Caco-2 (cell line): Measurements from ENCODE around the gene SHC3. TPM values are rescaled to one million over a fixed set of nuclear protein-coding genes. Genes with fewer than 3 reads are reported as not detected.

ENCODE experiments used
- BruUV-seq: library from RNA; stranded (reverse); fragments of 400-500 nt; replicated peaks from 2 replicates; lab custom pipeline; 2021; lab: Mats Ljungman, UMichigan
- CTCF ChIA-PET: fragments of 300-600 bp; sonication (Branson Sonifier 250); formaldehyde crosslinking; loops from one replicate; lab custom pipeline; 2022; ENCODE audit warnings: antibody characterized with exemption; lab: Charles Lee
- POLR2A ChIA-PET: fragments of 300-600 bp; sonication (Branson Sonifier 250); formaldehyde crosslinking; loops from one replicate; lab custom pipeline; 2022; ENCODE audit warnings: antibody characterized with exemption; lab: Charles Lee
- DNase-seq, 2 experiments: peaks; one replicate each; pipeline versions ENCODE4 v3.0.0 to v3.0.0-alpha.2; 2020 to 2022
- H3K27me3 ChIP-seq: replicated peaks from 2 replicates; pipeline ENCODE4 v1.6.0; 2011; ENCODE audit warnings: low read length; ENCODE audit not compliant: control insufficient read depth, insufficient read depth
- H3K36me3 ChIP-seq: 2 replicates; pipeline ENCODE4 v1.5.1; 2011; ENCODE audit warnings: low read length; ENCODE audit not compliant: control insufficient read depth, insufficient read depth
- H3K4me1 ChIP-seq: fragments of 250-450 bp; sonication (Bioruptor Pico); 2 replicates; pipeline ENCODE4 v1.5.1; 2020; ENCODE audit warnings: mild to moderate bottlenecking
- H3K4me3 ChIP-seq: 2 replicates; pipeline ENCODE4 v1.5.1; 2011; ENCODE audit warnings: low read depth, mild to moderate bottlenecking, control low read depth, low read length
- H3K9me3 ChIP-seq: fragments of 250-450 bp; sonication (Bioruptor Pico); 2 replicates; pipeline ENCODE4 v1.5.1; 2020; ENCODE audit warnings: mild to moderate bottlenecking, moderate library complexity
- H3K27ac Mint-ChIP-seq: one replicate; pipeline ENCODE4 v1.8.0; 2022; ENCODE audit warnings: mixed read lengths; ENCODE audit not compliant: unreplicated experiment
- H3K27me3 Mint-ChIP-seq: one replicate; pipeline ENCODE4 v1.8.0; 2022; ENCODE audit warnings: mixed read lengths; ENCODE audit not compliant: insufficient read depth, unreplicated experiment
- H3K36me3 Mint-ChIP-seq: one replicate; pipeline ENCODE4 v1.8.0; 2022; ENCODE audit warnings: mild to moderate bottlenecking, mixed read lengths; ENCODE audit not compliant: insufficient read depth, unreplicated experiment
- H3K4me1 Mint-ChIP-seq: one replicate; pipeline ENCODE4 v1.8.0; 2022; ENCODE audit warnings: low read depth, mixed read lengths; ENCODE audit not compliant: unreplicated experiment
- H3K4me3 Mint-ChIP-seq: one replicate; pipeline ENCODE4 v1.8.0; 2022; ENCODE audit warnings: mild to moderate bottlenecking, moderate library complexity, mixed read lengths; ENCODE audit not compliant: unreplicated experiment
- H3K9me3 Mint-ChIP-seq: one replicate; pipeline ENCODE4 v1.8.0; 2022; ENCODE audit warnings: mixed read lengths; ENCODE audit not compliant: unreplicated experiment
- CTCF ChIP-seq, 2 experiments: fragments of 200-600 bp in 1 of 2; IDR thresholded peaks; 1 replicate in 1 of 2; 2 replicates in 1 of 2; pipeline versions ENCODE4 v1.5.1 to v1.8.0; 2011 to 2022; ENCODE audit warnings: antibody characterized with exemption in 1 of 2, control low read depth in 1 of 2, inconsistent platforms in 1 of 2, low read depth in 1 of 2, low read length in 1 of 2, mild to moderate bottlenecking in 1 of 2, moderate library complexity in 1 of 2; ENCODE audit not compliant: insufficient read depth in 1 of 2, severe bottlenecking in 1 of 2, unreplicated experiment in 1 of 2
- intact Hi-C: fragments of 100-400 bp; cut with micrococcal nuclease; formaldehyde crosslinking; loops from one replicate; pipeline ENCODE4 v1.10.0; 2022; ENCODE audit not compliant: unreplicated experiment
- total RNA-seq: library from RNA; stranded (reverse); gene quantifications from 2 replicates; pipeline ENCODE4 v1.2.3, GENCODE V29; 2022

Gene SHC3
- total RNA-seq, 1 experiment from 2014 or later, result 0.20 TPM

- Histone ChIP-seq H3K27me3 (no peaks in the 10 kb centered on the region), H3K9me3 (no peaks in the 10 kb centered on the region), H3K36me3 (no peaks in the 10 kb centered on the region), H3K4me1 (no peaks in the 10 kb centered on the region), H3K4me3 (no peak overlapping the region)
- intact Hi-C loops, result no loop called here
- Mint-ChIP-seq H3K4me1 (no peaks in the 10 kb centered on the region), H3K4me3 (no peak overlapping the region), H3K36me3 (no peaks in the 10 kb centered on the region), H3K27me3 (no peaks in the 10 kb centered on the region), H3K9me3 (no peaks in the 10 kb centered on the region), H3K27ac (no peak overlapping the region)
- BruUV-seq, result no TSS peak
- no peak for TF ChIP-seq CTCF (IDR thresholded peaks at IDR 0.05; ENCODE audit: insufficient read depth in 1 of 2, low read depth in 1 of 2, low read length in 1 of 2, severe bottlenecking in 1 of 2, unreplicated experiment in 1 of 2)
- POLR2A ChIA-PET, result no interaction called here
- CTCF ChIA-PET, result no interaction called here
- no peak for DNase-seq
Measured at GRCh38 chr9:89173072-89173471, 5.5 kb downstream of the SHC3 start.

GRCh38 chr9:89172398-89172797 lies 6.2 kb downstream of the SHC3 start:
- TF ChIP-seq CTCF (IDR thresholded peaks at IDR 0.05; ENCODE audit: insufficient read depth in 1 of 2, low read depth in 1 of 2, low read length in 1 of 2, severe bottlenecking in 1 of 2, unreplicated experiment in 1 of 2), result no peak
- ChIA-PET POLR2A (no interaction called here), CTCF (no interaction called here)
- H3K4me1 Mint-ChIP-seq, result no peaks in the 10 kb centered on the region
- no peaks in the 10 kb centered on the region for H3K27me3 Mint-ChIP-seq
- no TSS peak for BruUV-seq
- no peak overlapping the region for H3K27ac Mint-ChIP-seq
- H3K9me3 ChIP-seq, result no peaks in the 10 kb centered on the region
- no peak overlapping the region for H3K4me3 Mint-ChIP-seq
- no peaks in the 10 kb centered on the region for H3K9me3 Mint-ChIP-seq
- no peak for DNase-seq
- no peak overlapping the region for H3K4me3 ChIP-seq
- no peaks in the 10 kb centered on the region for H3K36me3 ChIP-seq
- H3K4me1 ChIP-seq, result no peaks in the 10 kb centered on the region
- H3K27me3 ChIP-seq, result no peaks in the 10 kb centered on the region
- no peaks in the 10 kb centered on the region for H3K36me3 Mint-ChIP-seq
- intact Hi-C loops, result no loop called here

- BruUV-seq, result no TSS peak
- intact Hi-C loops, result no loop called here
- no peaks in the 10 kb centered on the region for H3K9me3 Mint-ChIP-seq
- H3K27me3 ChIP-seq, result no peaks in the 10 kb centered on the region
- no peak overlapping the region for H3K4me3 ChIP-seq
- no peak for TF ChIP-seq CTCF (IDR thresholded peaks at IDR 0.05; ENCODE audit: insufficient read depth in 1 of 2, low read depth in 1 of 2, low read length in 1 of 2, severe bottlenecking in 1 of 2, unreplicated experiment in 1 of 2)
- H3K27me3 Mint-ChIP-seq, result no peaks in the 10 kb centered on the region
- no peak overlapping the region for H3K27ac Mint-ChIP-seq
- no peaks in the 10 kb centered on the region for H3K36me3 ChIP-seq
- no peaks in the 10 kb centered on the region for H3K9me3 ChIP-seq
- H3K4me3 Mint-ChIP-seq, result no peak overlapping the region
- no peaks in the 10 kb centered on the region for H3K4me1 ChIP-seq
- H3K4me1 Mint-ChIP-seq, result no peaks in the 10 kb centered on the region
- ChIA-PET POLR2A (no interaction called here), CTCF (no interaction called here)
- DNase-seq, result no peak
- no peaks in the 10 kb centered on the region for H3K36me3 Mint-ChIP-seq
Measured at GRCh38 chr9:89171693-89172092, 6.9 kb downstream of the SHC3 start.
